ENCODE measurements around the gene IL20RB. TPM values are rescaled to one million over a fixed set of nuclear protein-coding genes. Genes with fewer than 3 reads are reported as not detected.

Gene IL20RB
- total RNA-seq, 4 donors from 2014 or later = 0.75 to 1.4 (median 1.1) TPM

DNA sequence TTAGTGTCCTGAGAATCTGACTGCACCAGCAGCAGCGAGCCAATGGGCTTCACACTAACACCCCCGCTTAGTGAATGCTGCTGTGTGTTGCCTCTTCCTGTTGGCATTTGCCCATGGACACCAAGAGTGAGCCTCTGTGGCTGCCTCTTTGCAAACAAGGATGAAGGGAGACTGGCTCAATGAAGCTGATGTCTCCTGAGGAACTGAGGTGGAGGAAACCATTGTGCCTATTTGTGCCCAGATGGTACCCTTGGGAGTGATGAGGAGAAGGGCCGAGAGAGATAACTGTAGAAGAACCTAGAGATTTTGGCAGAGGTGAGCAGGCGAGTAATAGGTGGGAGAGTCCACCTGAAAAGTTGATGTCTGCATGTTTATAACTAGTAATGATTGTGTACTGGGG, 51.2 kb downstream of the IL20RB start:
- no peak overlapping the region for H3K4me3 ChIP-seq
- H3K27ac ChIP-seq (replicated peaks in 1 of 4) = no peak overlapping the region
- intact Hi-C loops (cut with DNase I) = no loop called here
- 86% methylated on average over 4 of the region's 4 CpGs for WGBS
- no peak for TF ChIP-seq EP300 (IDR thresholded peaks at IDR 0.05)
- no peak for TF ChIP-seq CTCF (IDR thresholded peaks at IDR 0.05)
- no peak for TF ChIP-seq POLR2AphosphoS5 (IDR thresholded peaks at IDR 0.05)
- TF ChIP-seq POLR2A (IDR thresholded peaks at IDR 0.05; ENCODE audit: low read depth) = no peak
- no peaks in the 10 kb centered on the region for H3K36me3 ChIP-seq
- no peaks in the 10 kb centered on the region for H3K9me3 ChIP-seq
- no peaks in the 10 kb centered on the region for H3K27me3 ChIP-seq
- peak; percentile 74 for DNase-seq (ENCODE audit: extremely low spot score)
- H3K4me1 ChIP-seq = peaks cover 3 to 4% (median 4%) of the 10 kb centered on the region in 4 donors

GRCh38 chr3:137010137-137010536, 52.4 kb downstream of the IL20RB start:
- no peaks in the 10 kb centered on the region for H3K9me3 ChIP-seq
- H3K27ac ChIP-seq (replicated peaks in 1 of 4) = no peak overlapping the region
- intact Hi-C loops (cut with DNase I) = loop anchor here (5.0 kb wide), 3 partner anchors 148 to 933 kb away; partner anchors contain the start of gene NCK1
- peak; percentile 66 for DNase-seq (ENCODE audit: extremely low spot score)
- H3K36me3 ChIP-seq = no peaks in the 10 kb centered on the region
- TF ChIP-seq POLR2A (IDR thresholded peaks at IDR 0.05; ENCODE audit: low read depth) (no peak), EP300 (IDR thresholded peaks at IDR 0.05) (no peak), CTCF (IDR thresholded peaks at IDR 0.05) (no peak), POLR2AphosphoS5 (IDR thresholded peaks at IDR 0.05) (no peak)
- no peak overlapping the region for H3K4me3 ChIP-seq
- peaks cover 8 to 12% (median 9%) of the 10 kb centered on the region in 4 donors for H3K4me1 ChIP-seq
- H3K27me3 ChIP-seq = no peaks in the 10 kb centered on the region
- 94% methylated on average over 6 of the region's 6 CpGs for WGBS

GRCh38 chr3:137011153-137011552, 53.4 kb downstream of the IL20RB start:
- TF ChIP-seq EP300 (IDR thresholded peaks at IDR 0.05) = no peak
- no peak for TF ChIP-seq CTCF (IDR thresholded peaks at IDR 0.05)
- Histone ChIP-seq H3K36me3 (no peaks in the 10 kb centered on the region), H3K4me3 (no peak overlapping the region), H3K4me1 (peaks cover 8 to 12% (median 9%) of the 10 kb centered on the region in 4 donors), H3K27me3 (no peaks in the 10 kb centered on the region), H3K27ac (replicated peaks in 1 of 4) (no peak overlapping the region), H3K9me3 (no peaks in the 10 kb centered on the region)
- DNase-seq (ENCODE audit: extremely low spot score) = peak; percentile 89
- WGBS = 83% methylated on average over 3 of the region's 4 CpGs
- intact Hi-C loops (cut with DNase I) = loop anchor here (5.0 kb wide), 3 partner anchors 149 to 934 kb away; partner anchors contain the start of gene NCK1

GRCh38 chr3:137012097-137012501, 54.3 kb downstream of the IL20RB start:
- H3K27ac ChIP-seq (replicated peaks in 1 of 4) = no peak overlapping the region

More at GRCh38 chr3:137012097-137012501, 54.3 kb downstream of the IL20RB start:
- H3K4me1 ChIP-seq = peaks cover 8 to 12% (median 9%) of the 10 kb centered on the region in 4 donors
- DNase-seq (ENCODE audit: extremely low spot score) = peak; percentile 89
- TF ChIP-seq CTCF (IDR thresholded peaks at IDR 0.05) (no peak), POLR2AphosphoS5 (IDR thresholded peaks at IDR 0.05) (no peak), EP300 (IDR thresholded peaks at IDR 0.05) (no peak), POLR2A (IDR thresholded peaks at IDR 0.05; ENCODE audit: low read depth) (no peak)
- H3K9me3 ChIP-seq = no peaks in the 10 kb centered on the region
- intact Hi-C loops (cut with DNase I) = loop anchor here (5.0 kb wide), 3 partner anchors 150 to 935 kb away; partner anchors contain the start of gene NCK1
- WGBS = 62% methylated on average over 3 of the region's 3 CpGs
- no peak overlapping the region for H3K4me3 ChIP-seq
- no peaks in the 10 kb centered on the region for H3K36me3 ChIP-seq
- H3K27me3 ChIP-seq = no peaks in the 10 kb centered on the region
